SIG-M5 treated with dmso at 0.1 percent for 504 hours (cell line): ENCODE measurements around the gene PRXL2B.
"Not testable (repeated sequence)": the region's sequence is repeated elsewhere in the genome, so short reads cannot be mapped to it uniquely, and the experiment has no call there.

ENCODE experiments used
- DNase-seq: peaks from one replicate; lab custom pipeline; 2025; ENCODE audit not compliant: unreplicated experiment; lab: John Stamatoyannopoulos, UW

PRXL2B gene

DNA sequence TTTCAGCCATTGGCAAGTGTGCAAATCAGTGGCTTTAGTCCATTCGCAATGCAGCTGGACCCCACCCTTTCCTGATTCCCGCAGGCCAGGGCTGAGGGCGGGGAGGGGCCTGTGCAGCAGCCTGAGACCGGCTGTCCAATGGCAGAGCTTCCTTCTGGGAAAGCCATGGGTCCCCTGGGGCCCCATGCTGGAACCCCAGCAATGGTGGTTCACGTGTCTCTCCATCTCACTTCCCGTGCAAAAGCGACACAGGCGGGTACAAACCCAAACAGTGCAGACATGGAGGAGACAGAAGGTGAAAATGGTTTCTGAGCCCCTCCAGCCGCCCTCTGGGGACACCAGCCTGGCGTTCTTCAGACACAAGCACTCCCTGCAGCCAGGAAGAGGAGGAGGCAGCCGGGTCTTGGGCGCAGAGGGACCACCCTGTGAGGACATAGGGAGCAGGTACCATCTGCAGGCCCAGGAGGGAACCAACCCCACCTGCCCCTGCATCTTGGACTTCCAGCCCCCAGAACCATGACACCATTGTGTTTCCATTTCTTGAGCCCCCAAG, 36.2 kb upstream of the PRXL2B start:
- not testable (repeated sequence) for DNase-seq

DNA sequence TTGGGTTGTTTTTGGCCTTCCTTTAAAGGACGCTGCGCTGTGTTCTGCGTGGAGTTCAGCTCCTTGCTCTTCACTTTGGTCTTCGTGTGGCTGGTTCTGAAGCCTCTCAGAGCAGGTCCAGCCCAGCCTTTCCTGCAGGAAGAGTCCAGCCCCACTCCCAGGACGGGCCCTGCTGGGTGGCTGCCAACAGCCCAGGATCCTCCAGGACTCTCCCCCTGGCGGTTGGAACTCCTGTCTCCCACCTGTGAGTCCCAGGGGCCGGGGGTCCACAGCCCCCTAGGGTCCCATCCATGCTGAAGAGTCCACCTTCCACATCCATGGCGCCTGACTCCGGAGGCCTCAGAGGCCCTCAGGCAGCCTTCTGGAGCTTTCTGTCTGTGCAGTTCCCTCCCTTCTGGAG, 35.0 kb upstream of the PRXL2B start:
- DNase-seq: not testable (repeated sequence)

DNA sequence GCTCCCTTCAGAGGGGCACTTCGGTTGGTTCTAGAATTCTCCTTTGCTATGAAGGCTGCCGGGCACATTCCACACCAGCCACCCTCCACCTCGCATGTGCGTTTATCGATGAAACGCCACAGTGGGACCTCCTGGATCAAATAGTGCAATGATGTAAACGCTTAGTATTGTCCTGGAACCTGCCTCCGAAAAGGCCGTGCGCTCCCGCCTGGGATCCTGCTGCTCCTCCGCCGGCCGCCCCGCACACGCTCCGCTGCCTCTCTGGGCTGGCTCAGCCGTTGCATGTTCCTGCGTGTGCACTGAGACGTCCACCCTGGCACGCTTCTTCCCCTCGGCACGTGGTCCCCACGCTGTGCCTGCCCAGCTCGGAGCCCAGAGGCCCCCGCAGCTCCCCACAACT, 34.4 kb upstream of the PRXL2B start:
- DNase-seq: no peak

DNA sequence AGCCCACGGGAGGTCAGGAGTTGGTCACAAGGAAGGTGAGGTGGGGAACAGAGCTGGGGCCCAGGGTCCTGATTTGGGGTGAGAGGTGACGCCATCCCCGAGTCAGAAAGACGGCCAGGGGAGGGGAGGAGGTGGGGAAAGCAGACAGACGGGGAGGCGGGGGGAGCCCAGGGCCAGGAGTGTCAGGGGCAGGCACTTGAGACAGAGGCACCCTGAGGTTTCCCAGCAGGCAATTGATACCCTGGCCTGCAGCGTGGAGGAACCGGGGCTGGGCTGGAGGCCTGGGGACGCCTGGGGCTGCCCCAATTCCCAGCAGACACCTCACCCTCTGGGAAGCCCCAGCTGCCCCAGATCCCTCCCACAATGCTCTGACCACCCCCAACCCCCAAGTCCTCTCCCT, 33.5 kb upstream of the PRXL2B start:
- not testable (repeated sequence) for DNase-seq

DNA sequence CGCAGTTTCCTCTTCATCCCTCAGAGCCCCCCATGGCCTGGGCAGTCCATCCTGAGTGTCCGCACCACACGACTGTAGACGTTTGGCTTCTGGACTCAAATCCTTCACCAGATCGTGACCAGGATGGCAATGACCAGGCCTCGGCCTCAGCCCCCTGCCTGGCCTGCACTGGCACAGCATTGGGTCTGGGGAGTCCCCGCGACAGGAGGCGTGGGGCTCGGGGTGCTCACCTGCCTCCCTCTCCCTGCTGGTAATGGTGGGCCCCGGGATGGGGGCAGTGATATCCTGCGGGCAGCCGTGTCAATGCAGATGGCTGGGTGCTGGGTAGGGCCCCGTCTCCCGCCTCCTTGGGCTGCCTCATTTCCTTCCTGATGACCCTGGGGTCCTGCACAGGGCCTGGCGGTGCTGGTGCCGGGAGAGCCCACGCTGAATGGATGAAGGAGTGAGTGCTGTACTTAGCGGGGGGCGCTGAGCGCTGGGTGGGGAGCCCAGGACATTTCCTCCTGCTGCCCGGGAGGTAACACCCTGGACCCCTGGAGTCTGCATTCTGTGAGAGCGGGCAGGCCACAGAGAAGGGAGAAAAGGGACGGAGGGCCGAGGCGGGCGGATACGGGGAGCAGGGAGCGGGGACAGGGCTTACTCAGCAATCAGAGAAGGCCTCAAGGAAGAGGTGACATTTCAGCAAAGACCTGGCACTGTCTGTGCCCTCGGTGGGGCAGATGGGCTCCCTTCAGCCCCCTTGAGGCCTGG, 32.5 kb upstream of the PRXL2B start:
- no peak for DNase-seq

DNA sequence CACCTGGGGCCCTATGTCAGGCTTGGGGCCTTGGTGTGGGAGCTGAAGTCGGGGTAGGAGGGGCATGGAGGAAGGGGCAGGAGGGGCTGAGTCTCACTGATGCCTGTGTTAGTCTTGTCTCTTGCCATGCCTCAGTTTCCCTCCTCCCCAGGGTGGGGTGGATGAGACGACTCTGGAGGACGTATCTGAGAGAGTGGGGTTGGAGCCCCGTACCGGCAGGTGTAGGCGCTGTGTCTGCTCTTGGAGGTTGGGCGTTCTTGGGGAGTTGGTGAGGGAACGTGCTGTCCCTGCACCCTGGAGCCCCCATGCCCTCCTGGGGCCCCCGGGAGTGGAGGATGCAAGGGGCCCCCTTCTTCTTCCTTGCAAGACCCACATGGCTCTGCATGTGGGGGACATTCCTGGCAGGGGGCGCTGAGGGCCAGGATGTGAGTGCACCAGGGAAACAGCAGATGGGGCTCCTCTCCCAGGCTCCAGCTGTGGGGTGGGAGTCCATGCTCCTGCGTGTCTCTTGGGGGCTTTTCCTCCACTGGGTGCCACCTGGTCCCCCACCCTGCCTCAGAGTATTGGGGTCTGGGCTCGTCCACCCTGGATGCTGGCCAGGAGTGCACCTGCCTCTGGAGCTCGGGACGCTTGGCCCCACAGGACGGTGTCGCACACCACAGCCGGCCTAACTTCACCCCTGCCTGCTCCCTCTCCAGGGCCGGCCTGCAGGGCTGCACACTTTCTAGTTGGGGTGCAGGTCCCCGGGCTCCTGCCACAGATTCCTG, 31.8 kb upstream of the PRXL2B start:
- no peak for DNase-seq

DNA sequence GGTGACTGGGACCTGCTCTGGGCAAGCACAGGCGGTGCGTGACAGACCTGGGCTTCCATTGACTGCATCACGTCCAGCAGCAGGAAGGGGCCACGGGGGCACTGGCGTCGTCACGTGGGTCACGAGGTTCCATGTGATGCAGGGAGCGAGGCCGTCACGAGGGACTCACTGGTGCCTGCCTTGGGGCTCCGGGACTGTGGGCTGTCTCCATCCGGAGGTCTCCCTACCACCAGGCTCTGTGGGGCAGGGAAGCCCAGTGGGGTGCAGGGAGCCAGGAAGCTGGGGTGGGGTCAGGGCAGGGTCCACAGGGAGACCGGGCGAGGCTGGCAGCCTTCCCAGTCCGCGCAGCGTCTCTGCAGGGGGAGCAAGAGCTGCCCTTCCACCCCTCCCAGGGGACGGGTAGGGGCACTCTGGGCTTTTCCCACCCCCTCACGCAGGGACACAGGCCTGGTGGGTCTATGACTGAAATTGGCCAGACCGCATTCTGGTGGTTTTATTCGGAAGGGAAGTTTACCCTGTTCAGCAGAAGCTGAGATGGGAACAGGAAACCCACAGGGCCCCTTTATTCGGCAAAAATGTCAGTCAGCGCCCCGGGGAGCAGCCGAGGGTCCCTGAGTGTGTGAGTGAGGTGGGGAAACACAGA, 30.8 kb upstream of the PRXL2B start:
- DNase-seq: peak; percentile 75

DNA sequence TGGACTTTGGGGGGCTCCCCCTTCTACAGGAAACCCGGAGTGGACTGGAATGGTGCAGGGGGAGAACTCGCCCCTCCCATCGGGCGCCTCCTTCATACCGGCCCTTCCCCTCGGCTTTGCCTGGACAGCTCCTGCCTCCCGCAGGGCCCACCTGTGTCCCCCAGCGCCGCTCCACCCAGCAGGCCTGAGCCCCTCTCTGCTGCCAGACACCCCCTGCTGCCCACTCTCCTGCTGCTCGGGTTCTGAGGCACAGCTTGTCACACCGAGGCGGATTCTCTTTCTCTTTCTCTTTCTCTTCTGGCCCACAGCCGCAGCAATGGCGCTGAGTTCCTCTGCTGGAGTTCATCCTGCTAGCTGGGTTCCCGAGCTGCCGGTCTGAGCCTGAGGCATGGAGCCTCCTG, 30.3 kb upstream of the PRXL2B start, which contains the start of gene TNFRSF14:
Gene TNFRSF14, plus strand, starts transcription at position 95 of the 401 bp plus-strand sequence. Its CDS starts 294 bp downstream, at position 389.
- peak; percentile 48 for DNase-seq

DNA sequence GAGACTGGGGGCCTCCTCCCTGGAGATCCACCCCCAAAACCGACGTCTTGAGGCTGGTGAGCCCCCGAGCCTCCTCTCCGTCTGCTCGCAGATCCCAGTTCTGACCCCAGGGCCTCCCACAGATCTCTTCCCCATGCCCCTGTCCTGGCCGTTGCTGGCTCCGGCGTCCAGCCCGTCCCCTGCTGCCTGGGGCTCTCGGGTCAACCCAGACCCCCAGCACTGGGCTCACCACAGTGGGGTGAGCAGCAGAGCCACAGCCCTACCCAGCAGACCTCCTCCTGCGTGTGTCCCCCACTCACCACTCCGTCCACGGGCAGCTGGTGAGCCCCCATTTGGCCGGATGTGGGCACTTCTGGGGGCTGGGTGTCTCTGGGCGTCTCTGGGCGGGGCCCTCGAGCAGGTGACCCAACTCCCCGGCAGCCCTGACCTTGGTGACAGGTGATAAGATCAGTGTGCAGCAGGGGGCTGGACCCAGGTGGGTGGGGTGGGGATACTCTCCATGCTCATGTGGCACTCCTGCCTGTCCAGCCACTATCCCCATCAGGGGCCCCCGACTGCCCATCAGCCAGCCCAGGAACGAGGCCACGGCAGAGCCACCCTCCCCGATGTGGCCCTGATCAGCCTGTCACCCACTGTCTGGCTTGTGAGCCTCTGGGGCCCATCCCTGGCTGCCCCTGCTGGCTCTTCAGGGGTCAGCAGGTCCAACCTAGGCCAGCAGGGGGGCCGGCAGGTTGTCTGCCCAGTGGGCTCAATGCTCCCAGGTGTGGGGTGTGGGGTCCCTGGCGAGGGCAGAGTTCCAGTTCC, 29.7 kb upstream of the PRXL2B start:
- DNase-seq: no peak

DNA sequence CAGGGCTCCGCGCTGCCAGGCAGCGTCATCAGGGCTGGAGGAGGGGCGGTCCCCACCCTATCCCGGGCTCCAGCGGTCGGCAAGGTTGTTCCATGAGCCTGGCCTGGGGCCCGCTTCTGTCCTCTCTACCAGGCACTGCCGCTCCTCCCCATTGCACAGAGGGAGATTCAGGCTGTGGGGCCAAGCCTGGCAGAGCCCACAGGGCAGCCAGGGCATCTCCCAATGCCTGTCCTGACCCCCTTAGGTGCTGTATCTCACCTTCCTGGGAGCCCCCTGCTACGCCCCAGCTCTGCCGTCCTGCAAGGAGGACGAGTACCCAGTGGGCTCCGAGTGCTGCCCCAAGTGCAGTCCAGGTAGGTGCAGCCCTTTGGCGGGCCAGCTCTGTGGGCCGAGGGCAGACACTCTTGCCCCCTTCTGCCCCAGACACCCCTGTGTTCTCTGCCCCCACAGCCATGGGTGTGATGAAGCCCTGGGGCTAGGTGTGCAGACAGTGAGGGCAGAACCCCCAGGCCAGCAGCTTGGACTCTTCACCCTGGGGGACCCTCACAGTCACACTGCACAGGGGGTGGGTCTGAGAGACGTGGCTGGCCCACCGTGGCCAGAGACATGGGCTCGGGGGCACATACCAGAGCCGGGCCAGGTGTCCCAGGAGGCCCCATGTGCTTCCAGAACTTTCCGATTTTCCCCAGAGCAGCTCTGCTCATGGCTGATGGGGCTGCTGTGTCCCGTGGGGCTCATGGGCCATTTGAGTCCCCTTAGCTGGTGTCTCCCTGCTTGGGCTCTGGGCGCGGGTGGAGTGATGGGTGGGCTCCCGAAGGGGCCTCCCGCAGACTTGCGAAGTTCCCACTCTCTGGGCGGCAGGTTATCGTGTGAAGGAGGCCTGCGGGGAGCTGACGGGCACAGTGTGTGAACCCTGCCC, 28.8 kb upstream of the PRXL2B start:
- no peak for DNase-seq

DNA sequence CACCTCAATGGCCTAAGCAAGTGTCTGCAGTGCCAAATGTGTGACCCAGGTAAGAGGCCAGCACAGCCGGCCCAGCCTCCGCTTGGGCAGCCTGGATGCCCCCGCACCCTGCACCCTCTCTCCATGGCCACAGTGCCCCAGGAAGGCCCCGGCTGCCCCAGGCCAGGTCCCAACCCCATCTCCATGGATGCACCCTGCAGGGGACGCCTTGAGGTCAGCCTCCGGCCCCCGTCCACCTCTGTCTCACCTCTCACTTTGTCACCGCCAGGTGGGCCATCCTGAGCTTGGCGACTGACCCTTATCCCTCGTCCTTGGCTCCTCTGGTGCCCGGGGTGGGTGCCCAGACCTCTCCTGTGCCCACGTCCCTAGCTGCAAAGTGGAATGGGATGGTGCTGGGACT, 28.2 kb upstream of the PRXL2B start:
- no peak for DNase-seq

DNA sequence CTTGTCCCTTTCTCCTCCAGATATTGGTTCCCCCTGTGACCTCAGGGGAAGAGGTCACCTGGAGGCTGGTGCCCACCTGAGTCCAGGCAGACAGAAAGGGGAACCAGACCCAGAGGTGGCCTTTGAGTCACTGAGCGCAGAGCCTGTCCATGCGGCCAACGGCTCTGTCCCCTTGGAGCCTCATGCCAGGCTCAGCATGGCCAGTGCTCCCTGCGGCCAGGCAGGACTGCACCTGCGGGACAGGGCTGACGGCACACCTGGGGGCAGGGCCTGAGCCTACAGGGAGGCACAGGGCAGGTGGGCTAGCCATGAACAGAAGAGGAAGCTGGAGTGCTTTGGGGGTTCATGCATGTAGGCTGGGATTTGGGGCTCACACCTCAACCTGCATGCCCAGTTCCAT, 27.7 kb upstream of the PRXL2B start:
- no peak for DNase-seq

DNA sequence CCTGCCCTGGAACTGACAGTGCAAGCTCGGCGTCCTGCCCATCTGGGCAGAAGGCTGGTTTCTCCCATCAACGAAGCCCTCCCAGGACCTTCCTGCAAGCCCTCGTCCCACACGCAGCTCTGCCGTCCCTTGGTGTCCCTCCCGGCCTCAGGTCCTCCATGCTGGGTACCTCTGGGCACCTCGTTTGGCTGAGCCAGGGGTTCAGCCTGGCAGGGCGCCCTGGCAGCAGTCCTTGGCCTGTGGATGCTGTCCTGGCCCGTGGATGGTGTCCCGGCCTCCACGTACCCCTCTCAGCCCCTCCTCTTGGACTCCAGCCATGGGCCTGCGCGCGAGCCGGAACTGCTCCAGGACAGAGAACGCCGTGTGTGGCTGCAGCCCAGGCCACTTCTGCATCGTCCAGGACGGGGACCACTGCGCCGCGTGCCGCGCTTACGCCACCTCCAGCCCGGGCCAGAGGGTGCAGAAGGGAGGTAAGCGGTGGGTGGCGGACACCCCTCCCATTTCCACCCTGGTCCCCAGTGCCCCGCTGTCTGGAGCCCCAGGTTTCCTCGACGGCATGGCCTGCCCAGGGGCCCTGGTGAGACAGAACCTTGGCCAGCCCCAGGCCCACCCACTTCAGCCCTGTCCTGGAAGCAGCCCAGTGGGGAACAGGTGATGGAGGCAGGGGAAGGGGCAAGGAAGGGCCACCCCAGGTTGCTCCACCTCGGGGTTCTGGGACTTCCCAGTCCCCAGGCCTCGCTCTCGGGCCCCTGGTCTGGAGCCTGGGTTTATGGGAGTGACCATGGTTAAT, 26.9 kb upstream of the PRXL2B start:
- no peak for DNase-seq

DNA sequence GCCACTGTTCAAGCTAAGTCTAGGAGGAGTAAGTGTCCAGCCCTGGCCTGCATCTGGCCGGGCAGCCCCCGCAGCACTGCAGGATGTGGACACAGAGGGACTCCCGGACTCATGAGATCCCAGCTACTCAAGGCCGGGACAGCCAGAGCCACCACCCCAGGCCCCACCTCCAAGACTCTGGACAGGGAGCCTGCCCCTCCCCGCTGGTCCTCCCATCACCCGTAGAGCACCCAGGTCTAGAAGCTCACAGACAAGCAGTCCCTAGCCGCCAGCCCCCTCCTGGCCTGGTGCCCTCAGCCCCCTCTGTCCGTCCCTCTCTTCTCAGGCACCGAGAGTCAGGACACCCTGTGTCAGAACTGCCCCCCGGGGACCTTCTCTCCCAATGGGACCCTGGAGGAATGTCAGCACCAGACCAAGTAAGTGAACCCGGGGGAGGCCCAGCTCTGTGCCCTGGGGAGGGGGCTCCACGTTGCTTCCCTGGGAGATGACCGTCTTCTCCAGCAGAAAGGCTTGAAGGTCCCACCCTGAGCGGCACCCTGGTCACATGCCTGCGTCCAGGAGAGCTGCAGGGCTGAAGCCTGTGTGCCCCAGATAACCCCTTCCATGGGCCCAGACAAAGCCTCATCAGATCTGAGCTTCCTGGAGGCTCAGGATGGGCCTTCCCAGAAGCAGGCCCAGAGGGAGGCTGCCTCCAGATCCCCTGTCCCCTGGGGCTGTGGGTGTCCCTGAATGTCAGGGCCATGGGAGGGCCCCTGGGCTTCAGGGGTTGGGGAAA, 26.1 kb upstream of the PRXL2B start:
- no peak for DNase-seq

DNA sequence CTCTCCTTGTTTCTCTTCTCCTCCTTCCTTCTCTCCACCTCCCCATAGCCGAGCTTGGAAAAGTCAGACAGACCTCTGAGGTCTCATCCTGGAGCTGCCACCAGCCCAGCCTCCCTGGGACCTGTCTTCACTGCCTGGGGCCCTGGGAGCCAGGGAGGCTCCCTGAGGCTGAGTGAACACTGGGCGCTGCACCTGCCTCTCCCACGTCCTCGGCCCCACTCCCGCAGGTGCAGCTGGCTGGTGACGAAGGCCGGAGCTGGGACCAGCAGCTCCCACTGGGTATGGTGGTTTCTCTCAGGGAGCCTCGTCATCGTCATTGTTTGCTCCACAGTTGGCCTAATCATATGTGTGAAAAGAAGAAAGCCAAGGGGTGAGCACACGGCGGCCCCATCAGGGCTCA, 25.1 kb upstream of the PRXL2B start:
- no peak for DNase-seq

DNA sequence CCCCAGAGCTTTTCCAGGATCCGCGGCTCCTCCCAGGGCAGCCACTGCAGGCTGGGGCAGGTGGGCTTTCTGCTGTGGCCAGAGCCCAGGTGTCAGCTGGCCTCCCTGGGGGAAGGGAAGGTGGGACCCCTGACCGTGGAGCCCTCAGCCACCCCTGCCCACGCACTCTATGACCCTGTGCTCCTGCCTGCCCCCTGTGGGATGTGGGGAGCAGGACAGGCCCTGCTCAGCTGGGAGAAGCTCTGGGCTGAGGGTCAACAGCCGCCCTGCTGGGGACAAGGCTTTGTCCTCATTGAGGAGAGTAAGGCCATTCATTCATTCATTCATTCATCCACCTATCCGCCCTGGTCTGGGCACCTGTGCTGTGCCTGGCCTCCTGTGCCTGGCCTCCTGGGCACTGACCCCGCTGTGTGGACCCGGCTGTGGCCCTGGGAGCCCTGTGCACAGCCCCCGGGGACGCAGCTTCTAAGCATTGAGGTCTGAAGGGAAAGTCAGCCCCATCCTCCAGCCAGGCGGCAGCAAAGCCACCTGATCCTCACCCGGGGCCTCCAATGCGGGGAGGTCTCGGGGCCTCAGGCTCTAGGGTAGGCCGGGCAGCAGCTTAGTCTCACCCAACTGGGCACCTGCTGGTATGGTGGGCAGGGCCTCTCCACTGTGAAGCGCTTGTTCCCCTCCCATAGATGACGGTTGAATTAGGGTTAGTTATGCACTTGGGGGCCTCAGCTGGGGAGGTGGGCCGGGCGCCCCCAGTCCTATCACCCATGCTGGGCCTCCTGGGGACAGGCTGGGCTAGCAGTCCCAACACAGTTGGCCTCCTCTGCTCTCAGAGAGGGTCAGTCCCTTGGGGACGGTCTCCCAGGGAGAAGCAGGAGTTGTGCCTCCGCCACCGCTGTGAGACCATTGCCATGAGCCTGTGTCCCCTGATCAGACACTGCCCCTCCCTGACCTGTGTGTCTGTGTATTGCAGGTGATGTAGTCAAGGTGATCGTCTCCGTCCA, 24.4 kb upstream of the PRXL2B start:
- no peak for DNase-seq

DNA sequence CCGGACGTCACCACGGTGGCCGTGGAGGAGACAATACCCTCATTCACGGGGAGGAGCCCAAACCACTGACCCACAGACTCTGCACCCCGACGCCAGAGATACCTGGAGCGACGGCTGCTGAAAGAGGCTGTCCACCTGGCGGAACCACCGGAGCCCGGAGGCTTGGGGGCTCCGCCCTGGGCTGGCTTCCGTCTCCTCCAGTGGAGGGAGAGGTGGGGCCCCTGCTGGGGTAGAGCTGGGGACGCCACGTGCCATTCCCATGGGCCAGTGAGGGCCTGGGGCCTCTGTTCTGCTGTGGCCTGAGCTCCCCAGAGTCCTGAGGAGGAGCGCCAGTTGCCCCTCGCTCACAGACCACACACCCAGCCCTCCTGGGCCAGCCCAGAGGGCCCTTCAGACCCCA, 23.4 kb upstream of the PRXL2B start:
- DNase-seq: no peak
